GM23248 (cell line): Measurements from ENCODE around the gene NFIC. TPM values are rescaled to one million over a fixed set of nuclear protein-coding genes. Genes with fewer than 3 reads are reported as not detected.
"Not testable (repeated sequence)": the region's sequence is repeated elsewhere in the genome, so short reads cannot be mapped to it uniquely, and the experiment has no call there.

ENCODE experiments used
- DNase-seq: peaks from one replicate; pipeline ENCODE4 v3.0.0-alpha.2; 2015
- H2AFZ ChIP-seq: fragments of 200-600 bp; sonication (generic); 2 replicates; pipeline ENCODE4 v1.6.1; 2016; ENCODE audit warnings: antibody characterized with exemption
- H3F3A ChIP-seq: fragments of 200-600 bp; sonication (generic); 2 replicates; pipeline ENCODE4 v1.6.1; 2016; ENCODE audit warnings: mild to moderate bottlenecking, antibody characterized with exemption, mixed run types; ENCODE audit not compliant: insufficient read depth
- H3K27ac ChIP-seq: fragments of 200-600 bp; sonication (generic); 2 replicates; pipeline ENCODE4 v1.5.1; 2016; ENCODE audit warnings: mild to moderate bottlenecking
- H3K27me3 ChIP-seq: fragments of 200-600 bp; sonication (generic); replicated peaks from 2 replicates; pipeline ENCODE4 v1.6.1; 2016; ENCODE audit warnings: mild to moderate bottlenecking; ENCODE audit not compliant: insufficient read depth
- H3K36me3 ChIP-seq: fragments of 200-600 bp; sonication (generic); 2 replicates; pipeline ENCODE4 v1.6.1; 2016; ENCODE audit warnings: low read depth, mild to moderate bottlenecking
- H3K4me1 ChIP-seq: fragments of 200-600 bp; sonication (generic); 2 replicates; pipeline ENCODE4 v1.6.1; 2016; ENCODE audit warnings: mild to moderate bottlenecking; ENCODE audit not compliant: insufficient read depth
- H3K4me2 ChIP-seq: fragments of 200-600 bp; sonication (generic); one replicate; pipeline ENCODE4 v1.6.1; 2016; ENCODE audit warnings: mild to moderate bottlenecking; ENCODE audit not compliant: unreplicated experiment
- H3K4me3 ChIP-seq: fragments of 200-600 bp; sonication (generic); 2 replicates; pipeline ENCODE4 v1.5.1; 2016; ENCODE audit warnings: mild to moderate bottlenecking
- H3K79me2 ChIP-seq: fragments of 200-600 bp; sonication (generic); 2 replicates; pipeline ENCODE4 v1.6.1; 2016; ENCODE audit warnings: mild to moderate bottlenecking; ENCODE audit not compliant: insufficient read depth
- H3K9ac ChIP-seq: fragments of 200-600 bp; sonication (generic); 2 replicates; pipeline ENCODE4 v1.6.1; 2016; ENCODE audit warnings: mild to moderate bottlenecking
- H3K9me2 ChIP-seq: fragments of 200-600 bp; sonication (generic); 2 replicates; pipeline ENCODE4 v1.6.1; 2016; ENCODE audit warnings: mixed run types, mild to moderate bottlenecking, moderate library complexity; ENCODE audit not compliant: insufficient read depth
- H3K9me3 ChIP-seq: fragments of 200-600 bp; sonication (generic); one replicate; pipeline ENCODE4 v1.6.1; 2017; ENCODE audit warnings: low read depth
- H4K20me1 ChIP-seq: fragments of 200-600 bp; sonication (generic); 2 replicates; pipeline ENCODE4 v1.6.0; 2016; ENCODE audit not compliant: insufficient read depth
- EZH2 ChIP-seq: fragments of 200-600 bp; sonication (generic); IDR thresholded peaks from 2 replicates; pipeline ENCODE4 v1.6.1; 2018; ENCODE audit warnings: antibody characterized with exemption, mild to moderate bottlenecking; ENCODE audit not compliant: insufficient read depth, poor library complexity, severe bottlenecking
- EZH2phosphoT487 ChIP-seq: fragments of 200-600 bp; sonication (generic); IDR thresholded peaks from 2 replicates; pipeline ENCODE4 v1.6.1; 2018; ENCODE audit warnings: antibody characterized with exemption, moderate library complexity, mild to moderate bottlenecking, low read depth; ENCODE audit not compliant: insufficient read depth
- WGBS, 2 experiments: methylation state at CpG; one replicate each; pipeline ENCODE4 v1.1.6; 2015 to 2017; ENCODE audit warnings: low lambda C conversion rate in 2 of 2, low coverage in 1 of 2; ENCODE audit errors: missing lambda C conversion rate in 2 of 2; 5-methylcytosine and 5-hydroxymethylcytosine counted together
- in situ Hi-C: fragments of 300-500 bp; cut with MboI; formaldehyde crosslinking; loops from 2 replicates; pipeline ENCODE4 v1.15.0; 2020
- polyA plus RNA-seq: library from polyadenylated mRNA; unstranded; fragments of >200 nt; fragmentation: Nextera tagmentation; extraction: Ambion mirVana; gene quantifications from 2 replicates; pipeline ENCODE4 v1.2.1, GENCODE V29; 2016
- total RNA-seq: library from RNA; depleted of rRNA; stranded (reverse); fragments of >200 nt; shearing (Covaris generic); gene quantifications from 2 replicates; pipeline ENCODE4 v1.2.3, GENCODE V29; 2014

Gene NFIC
- total and polyA plus RNA-seq, 2 experiments from 2014 or later, result 50.4 to 108 TPM

DNA sequence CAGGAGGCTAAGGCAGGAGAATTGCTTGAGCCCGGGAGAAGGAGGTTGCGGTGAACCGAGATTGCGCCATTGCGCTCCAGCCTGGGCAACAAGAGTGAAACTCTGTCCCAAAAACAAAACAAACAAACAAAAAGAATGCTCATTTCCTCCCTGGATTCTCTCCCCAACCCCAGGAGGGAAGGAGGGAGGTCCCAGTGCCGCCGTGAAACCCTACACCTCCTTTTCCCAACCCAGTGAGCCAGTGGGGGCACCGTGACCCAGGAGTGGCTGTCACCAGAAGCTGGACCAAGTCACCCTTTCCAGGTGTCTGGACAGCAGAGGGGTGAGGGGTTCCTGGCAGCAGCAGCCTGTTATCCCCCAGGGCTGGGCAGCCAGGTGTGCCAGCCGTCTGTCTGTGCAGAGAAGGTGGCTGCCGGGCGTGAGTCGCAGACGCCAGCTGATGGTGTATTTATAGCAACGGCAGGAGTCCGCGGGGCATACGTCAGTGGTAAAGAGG is 23.5 kb downstream of the NFIC start:
- H3K9me2 ChIP-seq, result no peaks in the 10 kb centered on the region
- TF ChIP-seq EZH2 (no peak), EZH2phosphoT487 (no peak)
- no peaks in the 10 kb centered on the region for H3K27me3 ChIP-seq
- peaks cover 7% of the 10 kb centered on the region; the same call in 1 of the 2 replicates for H4K20me1 ChIP-seq
- peaks cover 100% of the 10 kb centered on the region for H3K79me2 ChIP-seq
- H3F3A ChIP-seq, result peaks cover 15% of the 10 kb centered on the region; the same call in 1 of the 2 replicates
- no peak overlapping the region for H3K9ac ChIP-seq
- H3K27ac ChIP-seq, result peak overlapping the region; percentile 37
- 55 to 59% methylated on average over 17 of the region's 17 CpGs for WGBS, 2 experiments
- no peaks in the 10 kb centered on the region for H3K9me3 ChIP-seq
- H3K36me3 ChIP-seq, result no peaks in the 10 kb centered on the region
- DNase-seq, result peak; percentile 48
- H2AFZ ChIP-seq, result no peak overlapping the region
- in situ Hi-C loops, result no loop called here
- no peak overlapping the region for H3K4me2 ChIP-seq
- H3K4me3 ChIP-seq, result no peak overlapping the region
- H3K4me1 ChIP-seq, result peaks cover 25% of the 10 kb centered on the region

DNA sequence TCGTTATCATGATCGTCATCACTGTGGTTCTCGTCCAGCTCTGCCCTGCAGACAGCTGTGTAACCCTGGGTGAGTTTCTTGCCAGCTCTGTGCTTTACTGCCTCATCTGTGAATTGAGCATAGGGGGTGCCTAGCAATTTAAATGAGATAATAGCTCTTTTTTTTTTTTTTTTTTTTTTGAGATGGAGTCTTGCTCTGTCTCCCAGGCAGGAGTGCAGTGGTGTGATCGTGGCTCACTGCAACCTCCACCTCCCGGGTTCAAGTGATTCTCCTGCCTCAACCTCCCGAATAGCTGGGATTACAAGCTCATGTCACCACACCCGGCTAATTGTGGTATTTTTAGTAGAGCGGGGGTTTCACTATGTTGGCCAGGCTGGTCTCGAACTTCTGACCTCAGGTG is 25.5 kb downstream of the NFIC start:
- H3K9ac ChIP-seq, H3K9me2 ChIP-seq, H3K27me3 ChIP-seq, H3K4me3 ChIP-seq, in situ Hi-C loops, H3K27ac ChIP-seq, H3K36me3 ChIP-seq, DNase-seq, H3K4me2 ChIP-seq, H3K9me3 ChIP-seq, H2AFZ ChIP-seq, H4K20me1 ChIP-seq: not testable (repeated sequence)
- WGBS, 2 experiments, result 79 to 85% methylated on average over 9 of the region's 9 CpGs
- Histone ChIP-seq H3K4me1 (peaks cover 24% of the 10 kb centered on the region), H3F3A (peaks cover 15% of the 10 kb centered on the region; the same call in 1 of the 2 replicates), H3K79me2 (peaks cover 100% of the 10 kb centered on the region)

DNA sequence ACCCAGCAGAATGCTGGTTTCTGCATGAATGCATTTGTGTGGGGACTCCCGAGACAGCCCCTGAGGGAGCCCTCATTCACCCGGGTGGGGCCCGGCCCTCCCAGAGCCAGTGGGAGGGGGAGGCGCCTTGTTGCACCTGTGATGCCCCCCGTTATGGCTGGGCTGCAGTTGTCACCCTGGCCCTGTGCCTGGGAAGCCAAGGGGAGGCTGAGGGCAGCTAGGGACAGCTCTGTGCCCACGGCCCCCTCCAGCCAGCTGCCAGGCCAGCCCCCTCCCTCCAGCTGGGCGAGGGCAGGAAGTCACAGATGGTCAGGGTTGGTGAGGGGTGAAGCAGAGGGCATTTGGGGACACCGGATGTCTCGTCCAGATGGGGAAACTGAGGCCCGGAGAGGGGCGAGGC is 26.1 kb downstream of the NFIC start:
- H3K9ac ChIP-seq, result no peak overlapping the region
- in situ Hi-C loops, result no loop called here
- WGBS, 2 experiments, result 64 to 70% methylated on average over 11 of the region's 11 CpGs

DNA sequence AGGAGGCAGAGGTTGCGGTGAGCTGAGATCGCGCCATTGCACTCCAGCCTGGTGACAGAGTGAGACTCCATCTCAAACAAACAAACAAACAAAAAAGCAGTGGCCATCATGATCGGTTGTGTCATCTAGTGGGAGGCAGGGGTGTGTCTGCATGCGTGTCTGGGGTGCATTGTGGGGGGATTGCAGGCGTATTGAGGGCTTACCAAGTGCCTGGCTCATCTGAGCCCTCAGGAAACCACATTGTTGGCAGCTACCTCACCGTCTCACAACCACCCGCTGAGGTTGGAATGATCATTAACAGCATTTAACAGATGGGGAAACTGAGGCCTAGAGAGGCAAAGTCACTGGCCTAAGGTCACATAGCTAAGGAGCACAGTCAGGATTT is 30.5 kb downstream of the NFIC start:
- peak overlapping the region; percentile 2; the same call in 1 of the 2 replicates for H3K9ac ChIP-seq
- DNase-seq, result peak; percentile 51
- H3K79me2 ChIP-seq, result peaks cover 100% of the 10 kb centered on the region
- H3K9me2 ChIP-seq, result no peaks in the 10 kb centered on the region
- WGBS, 2 experiments, result 48 to 52% methylated on average over 8 of the region's 8 CpGs
- H3F3A ChIP-seq, result peaks cover 5% of the 10 kb centered on the region; the same call in 1 of the 2 replicates
- no peak overlapping the region for H3K4me3 ChIP-seq
- H3K9me3 ChIP-seq, result no peaks in the 10 kb centered on the region
- peak overlapping the region; percentile 13 for H3K4me2 ChIP-seq
- H3K27ac ChIP-seq, result peak overlapping the region; percentile 20
- in situ Hi-C loops, result no loop called here
- TF ChIP-seq EZH2, result no peak
- TF ChIP-seq EZH2phosphoT487, result no peak
- no peak overlapping the region for H2AFZ ChIP-seq
- no peaks in the 10 kb centered on the region for H4K20me1 ChIP-seq
- no peaks in the 10 kb centered on the region for H3K36me3 ChIP-seq
- H3K4me1 ChIP-seq, result peaks cover 24% of the 10 kb centered on the region
- H3K27me3 ChIP-seq, result no peaks in the 10 kb centered on the region

More for the DNA sequence above, 26.1 kb downstream of the NFIC start:
- Histone ChIP-seq H3K27me3 (no peaks in the 10 kb centered on the region), H3K79me2 (peaks cover 100% of the 10 kb centered on the region), H3K4me2 (no peak overlapping the region), H3K4me1 (peaks cover 24% of the 10 kb centered on the region), H3K36me3 (no peaks in the 10 kb centered on the region), H2AFZ (no peak overlapping the region), H3K9me2 (no peaks in the 10 kb centered on the region), H3K27ac (no peak overlapping the region), H4K20me1 (peaks cover 7% of the 10 kb centered on the region; the same call in 1 of the 2 replicates), H3K9me3 (no peaks in the 10 kb centered on the region), H3F3A (peaks cover 15% of the 10 kb centered on the region; the same call in 1 of the 2 replicates), H3K4me3 (no peak overlapping the region)
- no peak for DNase-seq
- TF ChIP-seq EZH2, result no peak
- no peak for TF ChIP-seq EZH2phosphoT487
